Measurements from ENCODE around the gene TSPAN5.

TSPAN5 gene

DNA sequence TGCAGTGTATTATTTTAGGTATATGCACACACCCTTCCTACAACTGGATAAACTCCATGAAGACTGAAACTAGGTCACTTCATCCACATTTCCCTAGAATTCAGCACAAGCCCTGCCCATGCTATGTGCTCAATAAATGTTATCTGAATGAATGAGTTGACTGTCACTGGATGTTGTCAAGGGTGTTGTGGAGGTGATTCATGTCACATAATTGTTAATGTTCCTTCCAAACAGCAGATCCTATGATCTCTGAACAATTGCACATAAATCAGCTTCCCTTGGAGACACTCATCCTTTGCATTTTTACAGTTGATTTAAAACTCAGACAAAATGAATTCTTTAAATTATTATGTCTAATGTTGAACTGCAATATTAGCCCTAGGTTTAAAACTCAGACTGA is 154.7 kb downstream of the TSPAN5 start:
- H3K4me3 ChIP-seq (ENCODE audit: low read length): no peak overlapping the region
- no peak for TF ChIP-seq ZNF274 (IDR thresholded peaks at IDR 0.05; ENCODE audit: low read depth, low read length)

- no peak overlapping the region for H3K4me3 ChIP-seq (ENCODE audit: low read length)
- no peak for TF ChIP-seq ZNF274 (IDR thresholded peaks at IDR 0.05; ENCODE audit: low read depth, low read length)
Measured at GRCh38 chr4:98502624-98503023, 155.8 kb downstream of the TSPAN5 start.

DNA sequence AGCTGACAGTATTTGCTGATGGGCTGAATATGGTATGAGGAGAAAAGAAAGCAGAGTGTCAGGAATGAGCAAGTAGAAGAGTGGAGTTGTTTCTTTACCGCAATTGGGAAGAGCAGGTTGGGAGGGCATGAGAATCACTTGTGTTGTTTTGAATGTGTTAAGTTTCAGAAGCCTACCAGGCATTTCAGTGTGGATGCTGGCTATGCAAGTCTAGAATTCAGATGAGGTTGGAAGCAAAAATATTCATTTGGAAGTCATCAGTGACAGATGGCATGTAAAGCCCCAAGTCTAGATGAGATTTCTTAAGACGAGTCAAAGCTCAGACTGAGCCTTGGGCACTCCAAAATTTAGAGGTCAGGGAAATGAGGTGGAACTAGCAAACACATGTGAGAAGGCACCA is 156.4 kb downstream of the TSPAN5 start:
- TF ChIP-seq ZNF274 (IDR thresholded peaks at IDR 0.05; ENCODE audit: low read depth, low read length): no peak
- H3K4me3 ChIP-seq (ENCODE audit: low read length): no peak overlapping the region

DNA sequence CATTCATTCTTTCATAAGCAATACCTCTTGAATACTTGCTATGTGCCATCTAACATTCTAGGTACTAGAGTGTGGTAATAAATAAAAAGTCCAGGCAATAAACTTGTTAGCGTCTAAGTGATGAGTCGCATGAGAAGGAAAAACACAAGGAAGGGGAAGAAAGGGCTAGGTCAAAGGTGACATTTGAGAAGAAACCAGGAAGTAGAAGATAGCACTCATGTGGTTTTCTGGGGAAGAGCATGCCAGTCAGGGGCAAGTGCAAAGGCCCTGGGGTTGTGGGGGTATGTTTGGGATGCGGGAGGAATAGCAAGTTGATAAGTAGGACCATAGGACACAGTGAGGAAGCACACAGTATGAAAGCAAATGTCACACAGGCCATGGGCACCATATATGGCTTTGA is 157.0 kb downstream of the TSPAN5 start:
- no peak overlapping the region for H3K4me3 ChIP-seq (ENCODE audit: low read length)
- no peak for TF ChIP-seq ZNF274 (IDR thresholded peaks at IDR 0.05; ENCODE audit: low read depth, low read length)

DNA sequence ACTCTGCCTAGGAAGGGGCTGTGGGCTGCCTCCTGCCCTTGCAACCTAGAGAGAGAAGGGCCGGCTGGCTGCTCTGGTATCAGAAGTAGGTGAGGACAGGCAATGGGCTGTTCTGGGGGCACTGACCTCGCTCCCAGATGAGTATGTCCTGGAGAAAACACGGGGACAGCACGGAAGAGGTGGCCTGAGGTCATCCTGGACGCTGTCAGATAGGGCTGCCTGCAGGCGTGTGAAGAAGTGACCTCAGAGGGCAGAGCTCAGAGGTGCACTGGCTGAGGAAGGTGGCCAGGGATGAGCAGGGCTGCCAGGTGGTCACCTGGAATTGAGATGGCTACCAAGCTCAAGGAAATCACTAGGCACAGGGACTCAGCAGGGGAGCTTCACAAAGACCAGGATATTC is 159.6 kb downstream of the TSPAN5 start:
- no peak for TF ChIP-seq ZNF274 (IDR thresholded peaks at IDR 0.05; ENCODE audit: low read depth, low read length)
- no peak overlapping the region for H3K4me3 ChIP-seq (ENCODE audit: low read length)

DNA sequence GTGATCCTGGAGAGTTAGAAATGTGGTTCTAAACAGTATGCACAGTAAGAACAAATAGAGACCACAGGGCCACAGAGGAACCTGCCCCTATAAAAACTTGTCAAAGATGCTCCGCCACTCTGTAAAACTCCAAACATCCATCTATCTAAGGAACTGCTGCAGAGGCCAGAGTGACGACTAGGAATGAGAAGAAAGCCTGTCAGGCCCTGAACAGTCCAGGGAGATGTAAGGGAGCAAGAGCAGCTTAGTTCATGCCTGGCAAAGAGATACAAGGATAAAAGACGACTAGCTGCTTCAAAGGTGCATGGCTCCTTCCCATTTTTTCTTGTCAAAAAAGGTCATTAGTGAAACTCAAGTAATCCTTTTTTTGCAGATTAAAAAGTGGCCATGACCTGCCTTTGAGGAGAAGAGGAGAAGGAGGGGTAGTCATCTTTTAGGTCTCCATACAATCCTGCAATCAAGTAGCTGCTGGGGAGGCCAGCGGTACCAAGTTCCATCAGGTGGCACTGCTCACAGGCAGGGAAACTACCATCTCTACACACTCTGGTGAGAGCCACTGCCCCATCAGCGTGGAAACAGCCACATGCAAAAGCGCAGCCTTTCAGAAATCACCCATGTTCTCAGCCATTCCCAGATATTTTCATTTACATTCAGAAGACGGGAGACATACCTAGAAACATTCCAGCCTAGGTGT is 162.1 kb downstream of the TSPAN5 start:
- TF ChIP-seq ZNF274 (IDR thresholded peaks at IDR 0.05; ENCODE audit: low read depth, low read length): no peak
- H3K4me3 ChIP-seq (ENCODE audit: low read length): no peak overlapping the region

GRCh38 chr4:98493296-98493695 is 165.1 kb downstream of the TSPAN5 start:
- no peak for TF ChIP-seq ZNF274 (IDR thresholded peaks at IDR 0.05; ENCODE audit: low read depth, low read length)
- no peak overlapping the region for H3K4me3 ChIP-seq (ENCODE audit: low read length)

- no peak for TF ChIP-seq ZNF274 (IDR thresholded peaks at IDR 0.05; ENCODE audit: low read depth, low read length)
- no peak overlapping the region for H3K4me3 ChIP-seq (ENCODE audit: low read length)
Measured at GRCh38 chr4:98491899-98492559, 166.4 kb downstream of the TSPAN5 start.

GRCh38 chr4:98490251-98490650 is 168.2 kb downstream of the TSPAN5 start:
- TF ChIP-seq ZNF274 (IDR thresholded peaks at IDR 0.05; ENCODE audit: low read depth, low read length): no peak

DNA sequence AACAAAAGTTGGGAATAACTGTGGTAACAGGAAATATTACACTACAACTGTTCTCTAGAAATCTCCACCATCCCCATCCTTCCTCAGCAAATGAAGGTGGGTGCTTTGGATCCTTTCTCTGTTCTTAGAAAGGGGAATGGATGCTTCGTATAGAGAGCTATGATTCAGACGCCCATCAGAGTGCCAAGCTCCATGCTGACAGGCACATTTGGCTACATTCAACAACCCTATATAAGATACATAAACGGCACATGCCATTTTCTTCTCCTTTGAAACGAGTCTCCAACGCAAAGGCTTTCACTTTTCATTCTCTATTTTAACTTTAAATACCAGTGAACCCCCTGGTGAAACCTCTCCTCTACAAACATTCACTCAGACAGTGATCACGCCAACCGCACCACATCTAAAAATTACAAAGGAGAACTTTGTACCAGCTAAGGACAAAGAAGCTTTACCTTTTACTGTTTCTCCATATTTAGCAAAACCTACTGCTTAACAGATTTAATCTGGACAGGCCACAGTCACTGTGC is 172.5 kb downstream of the TSPAN5 start:
- TF ChIP-seq ZNF274 (IDR thresholded peaks at IDR 0.05; ENCODE audit: low read depth, low read length): no peak
- no peak overlapping the region for H3K4me3 ChIP-seq (ENCODE audit: low read length)

More at GRCh38 chr4:98490251-98490650, 168.2 kb downstream of the TSPAN5 start:
- no peak overlapping the region for H3K4me3 ChIP-seq (ENCODE audit: low read length)

GRCh38 chr4:98484031-98484430 is 174.4 kb downstream of the TSPAN5 start:
- TF ChIP-seq ZNF274 (IDR thresholded peaks at IDR 0.05; ENCODE audit: low read depth, low read length): no peak
- H3K4me3 ChIP-seq (ENCODE audit: low read length): no peak overlapping the region

GRCh38 chr4:98482847-98483806 is 175.3 kb downstream of the TSPAN5 start:
- no peak for TF ChIP-seq ZNF274 (IDR thresholded peaks at IDR 0.05; ENCODE audit: low read depth, low read length)
- H3K4me3 ChIP-seq (ENCODE audit: low read length): no peak overlapping the region

- no peak for TF ChIP-seq ZNF274 (IDR thresholded peaks at IDR 0.05; ENCODE audit: low read depth, low read length)
- H3K4me3 ChIP-seq (ENCODE audit: low read length): no peak overlapping the region
Measured at GRCh38 chr4:98482503-98482846, 175.9 kb downstream of the TSPAN5 start.

DNA sequence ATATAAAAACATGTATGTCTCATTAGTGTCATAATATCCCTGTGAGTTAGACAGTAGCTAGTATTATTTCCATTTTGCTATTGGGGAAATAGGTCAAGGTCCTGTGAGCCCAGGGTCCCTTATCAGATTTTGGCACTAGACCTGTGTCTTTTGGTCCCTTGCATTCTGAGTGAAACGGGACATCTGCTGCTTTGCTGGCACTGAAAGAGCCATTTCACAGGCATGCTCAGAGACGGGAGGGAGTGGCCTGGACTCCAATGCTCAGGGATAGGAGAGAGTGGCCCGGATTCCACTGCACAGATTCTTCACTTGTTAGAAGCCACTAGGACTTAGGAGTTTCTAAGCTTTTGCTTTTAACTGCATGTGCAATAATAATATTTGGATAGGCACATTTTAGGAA is 177.2 kb downstream of the TSPAN5 start:
- no peak for TF ChIP-seq ZNF274 (IDR thresholded peaks at IDR 0.05; ENCODE audit: low read depth, low read length)
- H3K4me3 ChIP-seq (ENCODE audit: low read length): no peak overlapping the region
